Smooth muscle cell (in vitro differentiated cells): ENCODE measurements around the gene MARCHF3. TPM values are rescaled to one million over a fixed set of nuclear protein-coding genes. Genes with fewer than 3 reads are reported as not detected.
"Not testable (repeated sequence)": the region's sequence is repeated elsewhere in the genome, so short reads cannot be mapped to it uniquely, and the experiment has no call there.

Experiments
- DNase-seq: peaks from one replicate; lab custom pipeline; 2025; ENCODE audit not compliant: unreplicated experiment; lab: John Stamatoyannopoulos, UW
- H2AFZ ChIP-seq: fragments of 200-600 bp; sonication (generic); 2 replicates; pipeline ENCODE4 v1.6.0; 2016; ENCODE audit warnings: antibody characterized with exemption, low read depth, mild to moderate bottlenecking
- H3F3A ChIP-seq: fragments of 200-600 bp; sonication (generic); 2 replicates; pipeline ENCODE4 v1.6.0; 2017; ENCODE audit warnings: antibody characterized with exemption, low read depth
- H3K27ac ChIP-seq: fragments of 200-600 bp; sonication (generic); 2 replicates; pipeline ENCODE4 v1.5.1; 2016; ENCODE audit warnings: low read depth, mild to moderate bottlenecking
- H3K27me3 ChIP-seq: fragments of 200-600 bp; sonication (generic); 2 replicates; pipeline ENCODE4 v1.6.1; 2016; ENCODE audit warnings: low read depth, mild to moderate bottlenecking
- H3K36me3 ChIP-seq: fragments of 200-600 bp; sonication (generic); 2 replicates; pipeline ENCODE4 v1.5.1; 2016; ENCODE audit warnings: low read depth
- H3K4me1 ChIP-seq: fragments of 200-600 bp; sonication (generic); 2 replicates; pipeline ENCODE4 v1.5.1; 2016; ENCODE audit warnings: low read depth
- H3K4me2 ChIP-seq: fragments of 200-600 bp; sonication (generic); 2 replicates; pipeline ENCODE4 v1.6.0; 2016; ENCODE audit warnings: mild to moderate bottlenecking
- H3K4me3 ChIP-seq: fragments of 200-600 bp; sonication (generic); 2 replicates; pipeline ENCODE4 v1.5.1; 2016; ENCODE audit warnings: mild to moderate bottlenecking
- H3K79me2 ChIP-seq: fragments of 200-600 bp; sonication (generic); 2 replicates; pipeline ENCODE4 v1.6.0; 2016; ENCODE audit warnings: low read depth, mild to moderate bottlenecking
- H3K9ac ChIP-seq: fragments of 200-600 bp; sonication (generic); 2 replicates; pipeline ENCODE4 v1.6.0; 2016; ENCODE audit warnings: low read depth
- H3K9me3 ChIP-seq: fragments of 200-600 bp; sonication (generic); replicated peaks from 2 replicates; pipeline ENCODE4 v1.5.1; 2016; ENCODE audit warnings: low read depth
- H4K20me1 ChIP-seq: fragments of 200-600 bp; sonication (generic); 2 replicates; pipeline ENCODE4 v1.6.0; 2016; ENCODE audit warnings: low read depth
- CTCF ChIP-seq: fragments of 200-600 bp; sonication (generic); IDR thresholded peaks from 2 replicates; pipeline ENCODE4 v1.5.1; 2017; ENCODE audit warnings: borderline replicate concordance, mild to moderate bottlenecking, antibody characterized with exemption; ENCODE audit not compliant: insufficient read depth, poor library complexity, severe bottlenecking
- WGBS: methylation state at CpG from one replicate; pipeline ENCODE4 v1.1.7; 2016; ENCODE audit warnings: low lambda C conversion rate; 5-methylcytosine and 5-hydroxymethylcytosine counted together
- polyA plus RNA-seq: library from polyadenylated mRNA; unstranded; fragments of >200 nt; fragmentation: Nextera tagmentation; extraction: Ambion mirVana; gene quantifications from 2 replicates; pipeline ENCODE4 v1.2.1, GENCODE V29; 2016
- total RNA-seq: library from RNA; depleted of rRNA; stranded (reverse); fragments of >200 nt; gene quantifications from 2 replicates; pipeline ENCODE4 v1.2.3, GENCODE V29; 2014

MARCHF3 gene
- total and polyA plus RNA-seq, 2 experiments from 2014 or later: 17.8 to 30.8 TPM

DNA sequence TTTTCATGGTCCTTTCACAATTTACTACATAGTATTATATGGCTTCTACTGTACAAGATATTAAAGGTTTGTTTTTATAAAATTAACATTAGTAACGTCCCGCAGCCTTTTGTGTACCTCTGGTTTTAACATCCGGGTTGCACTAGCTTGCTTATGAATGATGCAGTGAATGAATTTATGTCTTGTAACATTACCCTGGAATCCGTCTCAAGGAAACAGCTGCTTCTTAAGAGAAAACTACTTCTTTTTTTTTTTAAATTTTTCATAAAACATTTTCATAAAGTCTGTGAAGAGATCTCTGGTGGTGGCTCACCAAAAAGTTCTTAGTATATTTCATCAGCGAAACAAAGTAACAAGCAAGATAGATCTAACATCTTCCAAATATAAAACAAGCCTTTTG lies 23.6 kb downstream of the MARCHF3 start:
- Histone ChIP-seq H3K27me3 (no peaks in the 10 kb centered on the region), H3K36me3 (no peaks in the 10 kb centered on the region), H3K4me1 (peaks cover 4% of the 10 kb centered on the region), H2AFZ (no peak overlapping the region), H3K4me3 (no peak overlapping the region), H3K27ac (no peak overlapping the region), H3K9me3 (no peaks in the 10 kb centered on the region), H3K79me2 (peaks cover 12% of the 10 kb centered on the region), H4K20me1 (no peaks in the 10 kb centered on the region), H3K9ac (no peak overlapping the region), H3K4me2 (no peak overlapping the region), H3F3A (peaks cover under 1% of the 10 kb centered on the region)
- WGBS: 95% methylated on average over 5 of the region's 5 CpGs
- DNase-seq: no peak
- TF ChIP-seq CTCF: no peak

DNA sequence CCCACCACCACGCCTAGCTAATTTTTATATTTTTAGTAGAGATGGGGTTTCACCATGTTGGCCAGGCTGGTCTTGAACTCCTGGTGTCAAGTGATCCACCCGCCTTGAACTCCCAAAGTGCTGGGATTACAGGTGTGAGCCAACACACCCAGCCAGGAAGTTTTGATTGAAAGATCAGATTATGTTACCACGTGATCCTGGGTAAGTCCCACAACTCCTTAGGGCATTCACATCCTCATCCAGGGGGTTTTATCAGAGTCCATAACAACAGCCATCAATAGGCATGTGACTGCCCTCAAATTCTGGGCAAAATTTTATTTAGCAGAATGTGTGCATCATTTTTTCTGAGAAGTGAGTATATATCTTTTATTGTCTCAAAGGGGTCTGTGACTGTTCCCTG lies 25.1 kb downstream of the MARCHF3 start:
- not testable (repeated sequence) for H3K4me2 ChIP-seq, DNase-seq, H3K36me3 ChIP-seq, H3F3A ChIP-seq, H4K20me1 ChIP-seq, H2AFZ ChIP-seq, H3K4me1 ChIP-seq, H3K4me3 ChIP-seq, H3K9ac ChIP-seq, H3K27me3 ChIP-seq, H3K27ac ChIP-seq, H3K9me3 ChIP-seq
- 89% methylated on average over 3 of the region's 3 CpGs for WGBS
- H3K79me2 ChIP-seq: peaks cover 12% of the 10 kb centered on the region

- no peak for TF ChIP-seq CTCF
- H4K20me1 ChIP-seq: no peaks in the 10 kb centered on the region
- no peaks in the 10 kb centered on the region for H3K9me3 ChIP-seq
- H3K4me3 ChIP-seq: no peak overlapping the region
- H3F3A ChIP-seq: peaks cover 8% of the 10 kb centered on the region
- peaks cover 8% of the 10 kb centered on the region for H3K79me2 ChIP-seq
- no peak overlapping the region for H3K27ac ChIP-seq
- no peak overlapping the region for H3K4me2 ChIP-seq
- no peak overlapping the region for H2AFZ ChIP-seq
- no peak for DNase-seq
- H3K4me1 ChIP-seq: peaks cover 4% of the 10 kb centered on the region
- no peaks in the 10 kb centered on the region for H3K27me3 ChIP-seq
- 91% methylated on average over 3 of the region's 3 CpGs for WGBS
- H3K9ac ChIP-seq: no peak overlapping the region
- no peaks in the 10 kb centered on the region for H3K36me3 ChIP-seq
These were observed 25.6 kb downstream of the MARCHF3 start for GRCh38 chr5:127004721-127005120.

DNA sequence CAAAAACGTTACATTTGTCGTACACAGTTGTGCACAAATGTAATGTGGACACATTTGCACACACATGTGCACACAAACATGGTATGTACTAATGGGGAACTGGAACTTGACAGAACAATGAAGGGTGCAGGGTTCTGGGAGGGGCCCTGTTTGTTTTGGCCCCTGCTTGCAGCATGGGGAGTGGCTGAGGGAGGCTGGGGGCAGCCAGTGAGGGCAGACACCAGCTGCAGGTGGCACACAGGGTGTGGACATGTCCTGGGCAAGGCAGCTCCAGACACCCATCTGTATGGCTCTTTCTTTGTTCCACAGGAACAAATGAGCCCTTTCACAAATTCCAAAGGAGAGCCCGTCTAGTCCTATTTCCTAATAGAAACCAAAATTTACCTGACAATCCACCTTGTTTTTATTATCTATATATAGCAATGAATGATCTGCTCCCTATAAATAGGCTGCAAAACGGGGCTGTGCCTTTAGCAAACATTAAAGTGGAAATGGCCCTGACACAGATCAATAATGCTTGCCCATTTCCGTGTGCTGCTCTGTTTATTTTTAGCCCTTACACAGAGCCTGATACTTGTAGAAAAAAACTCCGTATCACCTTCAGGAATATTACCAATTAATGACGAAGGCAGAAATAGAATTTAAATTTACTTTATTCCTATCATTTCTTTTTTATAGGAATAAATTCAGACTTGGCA lies 26.4 kb downstream of the MARCHF3 start:
- Histone ChIP-seq H3K4me3 (no peak overlapping the region), H2AFZ (no peak overlapping the region), H3K4me1 (peaks cover 4% of the 10 kb centered on the region), H3K4me2 (no peak overlapping the region), H3K36me3 (no peaks in the 10 kb centered on the region), H3K9me3 (no peaks in the 10 kb centered on the region), H3K9ac (no peak overlapping the region), H3K27ac (no peak overlapping the region), H3F3A (peaks cover 8% of the 10 kb centered on the region), H3K27me3 (no peaks in the 10 kb centered on the region), H3K79me2 (peaks cover 8% of the 10 kb centered on the region), H4K20me1 (no peaks in the 10 kb centered on the region)
- WGBS: 90% methylated on average over 7 of the region's 7 CpGs
- TF ChIP-seq CTCF: no peak
- no peak for DNase-seq
